Parathyroid adenoma (tissue), 2 donors: ENCODE results near the gene HORMAD2.

ENCODE experiments used
- H2AFZ ChIP-seq: fragments of 300-600 bp; sonication (generic); one replicate; pipeline ENCODE4 v1.7.0; 2017; ENCODE audit warnings: antibody characterized with exemption, mild to moderate bottlenecking
- H3K27ac ChIP-seq: fragments of 300-600 bp; sonication (generic); one replicate; pipeline ENCODE4 v1.7.0; 2017
- H3K27me3 ChIP-seq: fragments of 300-600 bp; sonication (generic); one replicate; pipeline ENCODE4 v1.7.0; 2017; ENCODE audit warnings: low read length; ENCODE audit not compliant: control insufficient read depth, insufficient read depth
- H3K36me3 ChIP-seq: fragments of 300-600 bp; sonication (generic); one replicate; pipeline ENCODE4 v1.7.0; 2017; ENCODE audit warnings: low read length; ENCODE audit not compliant: control insufficient read depth, insufficient read depth
- H3K4me1 ChIP-seq: fragments of 300-600 bp; sonication (generic); one replicate; pipeline ENCODE4 v1.7.0; 2017; ENCODE audit warnings: control low read depth
- H3K4me2 ChIP-seq: fragments of 300-600 bp; sonication (generic); one replicate; pipeline ENCODE4 v1.7.0; 2017; ENCODE audit warnings: low read length
- H3K4me3 ChIP-seq: fragments of 300-600 bp; sonication (generic); one replicate; pipeline ENCODE4 v1.7.0; 2017; ENCODE audit warnings: low read depth, low read length
- H3K79me2 ChIP-seq: fragments of 300-600 bp; sonication (generic); one replicate; pipeline ENCODE4 v1.7.0; 2017; ENCODE audit warnings: control low read depth
- H3K9ac ChIP-seq: fragments of 300-600 bp; sonication (generic); one replicate; pipeline ENCODE4 v1.7.0; 2017; ENCODE audit warnings: mild to moderate bottlenecking
- H3K9me3 ChIP-seq: fragments of 300-600 bp; sonication (generic); one replicate; pipeline ENCODE4 v1.7.0; 2017; ENCODE audit warnings: low read length; ENCODE audit not compliant: control insufficient read depth
- TF ChIP-seq, protein P1 (sequence below): fragments of 300-600 bp; sonication (generic); IDR thresholded peaks from one replicate; pipeline ENCODE4 v1.7.0; 2017; ENCODE audit warnings: antibody characterized with exemption, mild to moderate bottlenecking
- donor health status: primary hyperparathyroidism.

The HORMAD2 gene

GRCh38 chr22:30159561-30160353, 79.5 kb downstream of the HORMAD2 start:
- H3K4me1 ChIP-seq: peaks cover 4% of the 10 kb centered on the region
- no peaks in the 10 kb centered on the region for H3K36me3 ChIP-seq
- H2AFZ ChIP-seq: peak overlapping the region; percentile 70
- TF ChIP-seq, protein P1, sequence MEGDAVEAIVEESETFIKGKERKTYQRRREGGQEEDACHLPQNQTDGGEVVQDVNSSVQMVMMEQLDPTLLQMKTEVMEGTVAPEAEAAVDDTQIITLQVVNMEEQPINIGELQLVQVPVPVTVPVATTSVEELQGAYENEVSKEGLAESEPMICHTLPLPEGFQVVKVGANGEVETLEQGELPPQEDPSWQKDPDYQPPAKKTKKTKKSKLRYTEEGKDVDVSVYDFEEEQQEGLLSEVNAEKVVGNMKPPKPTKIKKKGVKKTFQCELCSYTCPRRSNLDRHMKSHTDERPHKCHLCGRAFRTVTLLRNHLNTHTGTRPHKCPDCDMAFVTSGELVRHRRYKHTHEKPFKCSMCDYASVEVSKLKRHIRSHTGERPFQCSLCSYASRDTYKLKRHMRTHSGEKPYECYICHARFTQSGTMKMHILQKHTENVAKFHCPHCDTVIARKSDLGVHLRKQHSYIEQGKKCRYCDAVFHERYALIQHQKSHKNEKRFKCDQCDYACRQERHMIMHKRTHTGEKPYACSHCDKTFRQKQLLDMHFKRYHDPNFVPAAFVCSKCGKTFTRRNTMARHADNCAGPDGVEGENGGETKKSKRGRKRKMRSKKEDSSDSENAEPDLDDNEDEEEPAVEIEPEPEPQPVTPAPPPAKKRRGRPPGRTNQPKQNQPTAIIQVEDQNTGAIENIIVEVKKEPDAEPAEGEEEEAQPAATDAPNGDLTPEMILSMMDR: no peak
- no peaks in the 10 kb centered on the region for H3K9me3 ChIP-seq
- no peak overlapping the region for H3K9ac ChIP-seq
- peak overlapping the region; percentile 62 for H3K27ac ChIP-seq
- no peak overlapping the region for H3K4me2 ChIP-seq
- no peaks in the 10 kb centered on the region for H3K27me3 ChIP-seq
- no peak overlapping the region for H3K4me3 ChIP-seq
- no peaks in the 10 kb centered on the region for H3K79me2 ChIP-seq

- Histone ChIP-seq H3K9ac (no peak overlapping the region), H2AFZ (no peak overlapping the region), H3K27me3 (no peaks in the 10 kb centered on the region), H3K36me3 (no peaks in the 10 kb centered on the region), H3K4me2 (no peak overlapping the region), H3K79me2 (no peaks in the 10 kb centered on the region), H3K4me1 (peaks cover 4% of the 10 kb centered on the region), H3K9me3 (no peaks in the 10 kb centered on the region), H3K4me3 (no peak overlapping the region), H3K27ac (no peak overlapping the region)
- TF ChIP-seq, protein P1: no peak
These were observed 80.8 kb downstream of the HORMAD2 start for GRCh38 chr22:30161051-30161469.

DNA sequence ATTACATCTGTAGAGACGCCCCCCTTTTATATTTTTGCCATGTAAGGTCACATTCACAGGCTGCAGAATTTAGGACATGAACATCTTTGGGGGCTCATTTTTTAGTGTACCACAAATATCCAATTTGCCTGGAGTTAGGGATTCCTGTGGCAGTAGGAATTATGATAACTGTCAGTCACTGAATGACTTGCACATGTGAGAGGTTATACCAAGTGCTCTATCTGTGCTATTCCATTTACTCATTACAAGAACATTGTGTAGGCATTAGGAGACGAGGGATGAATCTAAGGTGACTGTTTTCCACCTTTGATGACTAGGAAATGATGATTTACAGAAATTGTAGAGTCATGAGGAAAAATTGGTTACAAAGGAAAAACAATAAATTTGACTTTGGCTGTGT, 87.0 kb downstream of the HORMAD2 start:
- H3K27ac ChIP-seq: no peak overlapping the region
- H3K9me3 ChIP-seq: no peaks in the 10 kb centered on the region
- H3K79me2 ChIP-seq: no peaks in the 10 kb centered on the region
- no peak overlapping the region for H2AFZ ChIP-seq
- no peak overlapping the region for H3K4me2 ChIP-seq
- H3K27me3 ChIP-seq: no peaks in the 10 kb centered on the region
- no peak overlapping the region for H3K4me3 ChIP-seq
- H3K9ac ChIP-seq: no peak overlapping the region
- no peaks in the 10 kb centered on the region for H3K36me3 ChIP-seq
- TF ChIP-seq, protein P1: no peak
- no peaks in the 10 kb centered on the region for H3K4me1 ChIP-seq

DNA sequence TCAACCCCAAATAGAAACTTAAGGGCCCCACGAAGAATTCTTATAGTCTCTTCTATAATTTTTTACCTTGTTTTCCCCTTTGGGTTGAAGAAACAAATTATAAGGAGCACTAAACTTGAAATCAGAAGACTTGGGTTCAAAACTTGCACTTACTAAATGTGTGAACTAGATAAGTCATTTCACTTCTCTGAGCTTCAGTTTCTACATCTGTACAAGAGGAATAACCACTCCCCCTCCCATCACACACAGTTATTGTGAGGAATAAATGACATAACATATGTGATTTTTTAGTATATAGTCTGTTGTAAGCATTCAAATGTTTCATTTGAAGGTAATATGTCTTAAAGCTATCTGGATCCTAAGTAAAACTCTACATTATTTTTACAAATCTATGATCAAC, 87.5 kb downstream of the HORMAD2 start:
- no peak overlapping the region for H3K4me3 ChIP-seq
- H3K9ac ChIP-seq: no peak overlapping the region
- H3K79me2 ChIP-seq: no peaks in the 10 kb centered on the region
- no peaks in the 10 kb centered on the region for H3K27me3 ChIP-seq
- H3K4me2 ChIP-seq: no peak overlapping the region
- TF ChIP-seq, protein P1: no peak
- no peak overlapping the region for H3K27ac ChIP-seq
- H3K4me1 ChIP-seq: no peaks in the 10 kb centered on the region
- H3K36me3 ChIP-seq: no peaks in the 10 kb centered on the region
- no peaks in the 10 kb centered on the region for H3K9me3 ChIP-seq
- no peak overlapping the region for H2AFZ ChIP-seq

DNA sequence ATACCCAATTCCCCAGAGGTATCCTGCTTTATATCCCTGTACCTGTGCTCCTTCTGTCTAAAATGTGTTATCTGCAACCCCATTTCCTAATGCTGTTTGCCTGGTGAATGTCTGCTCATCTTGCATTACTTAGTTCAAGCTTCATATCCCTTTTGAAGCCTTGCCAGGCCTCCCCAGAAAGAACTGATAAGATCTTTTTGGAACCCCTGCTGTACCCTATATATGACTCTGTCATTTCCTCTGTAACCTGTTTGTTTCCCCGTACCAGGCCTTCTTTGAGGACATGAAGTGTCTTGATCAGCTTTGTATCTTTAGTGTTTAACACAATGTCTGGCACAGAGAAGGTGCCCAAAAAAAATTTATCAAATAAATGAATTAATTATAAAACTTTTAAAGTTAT, 88.7 kb downstream of the HORMAD2 start:
- TF ChIP-seq, protein P1: no peak
- no peaks in the 10 kb centered on the region for H3K36me3 ChIP-seq
- no peaks in the 10 kb centered on the region for H3K27me3 ChIP-seq
- no peaks in the 10 kb centered on the region for H3K9me3 ChIP-seq
- no peak overlapping the region for H3K4me3 ChIP-seq
- no peak overlapping the region for H2AFZ ChIP-seq
- no peaks in the 10 kb centered on the region for H3K79me2 ChIP-seq
- no peaks in the 10 kb centered on the region for H3K4me1 ChIP-seq
- no peak overlapping the region for H3K4me2 ChIP-seq
- no peak overlapping the region for H3K27ac ChIP-seq
- no peak overlapping the region for H3K9ac ChIP-seq
